ENCODE results near the gene TRIM29.

The TRIM29 gene

GRCh38 chr11:120086651-120087050 lies 51.3 kb downstream of the TRIM29 start:
- peaks cover 15% of the 10 kb centered on the region for H3K27me3 ChIP-seq (ENCODE audit: insufficient read depth, low read length)
- H3K36me3 ChIP-seq (ENCODE audit: insufficient read depth, low read length) = no peaks in the 10 kb centered on the region
- peaks cover 18% of the 10 kb centered on the region for H3K4me1 ChIP-seq (ENCODE audit: insufficient read depth, low read length)
- no peak overlapping the region for H3K4me3 ChIP-seq (ENCODE audit: low read length)
- no peak overlapping the region for H2AFZ ChIP-seq (ENCODE audit: low read depth, low read length)
- no peaks in the 10 kb centered on the region for H3K9me3 ChIP-seq (ENCODE audit: low read length)

- no peak overlapping the region for H2AFZ ChIP-seq (ENCODE audit: low read depth, low read length)
- H3K27me3 ChIP-seq (ENCODE audit: insufficient read depth, low read length) = peaks cover 3% of the 10 kb centered on the region
- H3K4me3 ChIP-seq (ENCODE audit: low read length) = no peak overlapping the region
Observed at GRCh38 chr11:120079750-120080610, 57.9 kb downstream of the TRIM29 start.

GRCh38 chr11:120078397-120078796 lies 59.5 kb downstream of the TRIM29 start:
- H3K4me1 ChIP-seq (ENCODE audit: insufficient read depth, low read length) = no peaks in the 10 kb centered on the region
- no peak overlapping the region for H2AFZ ChIP-seq (ENCODE audit: low read depth, low read length)
- no peaks in the 10 kb centered on the region for H3K36me3 ChIP-seq (ENCODE audit: insufficient read depth, low read length)
- peaks cover 3% of the 10 kb centered on the region for H3K27me3 ChIP-seq (ENCODE audit: insufficient read depth, low read length)
- no peak overlapping the region for H3K4me3 ChIP-seq (ENCODE audit: low read length)
- H3K9me3 ChIP-seq (ENCODE audit: low read length) = peaks cover 2% of the 10 kb centered on the region

More at GRCh38 chr11:120079750-120080610, 57.9 kb downstream of the TRIM29 start:
- H3K9me3 ChIP-seq (ENCODE audit: low read length) = peaks cover 2% of the 10 kb centered on the region
- H3K4me1 ChIP-seq (ENCODE audit: insufficient read depth, low read length) = no peaks in the 10 kb centered on the region
- H3K36me3 ChIP-seq (ENCODE audit: insufficient read depth, low read length) = no peaks in the 10 kb centered on the region

- Histone ChIP-seq H2AFZ (ENCODE audit: low read depth, low read length) (no peak overlapping the region), H3K4me1 (ENCODE audit: insufficient read depth, low read length) (no peaks in the 10 kb centered on the region), H3K9me3 (ENCODE audit: low read length) (no peaks in the 10 kb centered on the region), H3K4me3 (ENCODE audit: low read length) (no peak overlapping the region), H3K36me3 (ENCODE audit: insufficient read depth, low read length) (no peaks in the 10 kb centered on the region), H3K27me3 (ENCODE audit: insufficient read depth, low read length) (peaks cover 7% of the 10 kb centered on the region)
Observed at GRCh38 chr11:120074076-120074475, 63.8 kb downstream of the TRIM29 start.

- Histone ChIP-seq H3K36me3 (ENCODE audit: insufficient read depth, low read length) (no peaks in the 10 kb centered on the region), H2AFZ (ENCODE audit: low read depth, low read length) (no peak overlapping the region), H3K4me1 (ENCODE audit: insufficient read depth, low read length) (no peaks in the 10 kb centered on the region), H3K4me3 (ENCODE audit: low read length) (no peak overlapping the region), H3K27me3 (ENCODE audit: insufficient read depth, low read length) (peaks cover 9% of the 10 kb centered on the region), H3K9me3 (ENCODE audit: low read length) (no peaks in the 10 kb centered on the region)
Observed at GRCh38 chr11:120073196-120073595, 64.7 kb downstream of the TRIM29 start.

GRCh38 chr11:120068114-120068573 lies 69.8 kb downstream of the TRIM29 start:
- Histone ChIP-seq H2AFZ (ENCODE audit: low read depth, low read length) (no peak overlapping the region), H3K36me3 (ENCODE audit: insufficient read depth, low read length) (no peaks in the 10 kb centered on the region), H3K4me3 (ENCODE audit: low read length) (no peak overlapping the region), H3K9me3 (ENCODE audit: low read length) (no peaks in the 10 kb centered on the region), H3K4me1 (ENCODE audit: insufficient read depth, low read length) (no peaks in the 10 kb centered on the region), H3K27me3 (ENCODE audit: insufficient read depth, low read length) (peaks cover 22% of the 10 kb centered on the region)

- H3K36me3 ChIP-seq (ENCODE audit: insufficient read depth, low read length) = no peaks in the 10 kb centered on the region
- H3K4me1 ChIP-seq (ENCODE audit: insufficient read depth, low read length) = peaks cover under 1% of the 10 kb centered on the region
- H2AFZ ChIP-seq (ENCODE audit: low read depth, low read length) = no peak overlapping the region
- no peak overlapping the region for H3K4me3 ChIP-seq (ENCODE audit: low read length)
- peaks cover 24% of the 10 kb centered on the region for H3K27me3 ChIP-seq (ENCODE audit: insufficient read depth, low read length)
- no peaks in the 10 kb centered on the region for H3K9me3 ChIP-seq (ENCODE audit: low read length)
Observed at GRCh38 chr11:120067438-120068113, 70.3 kb downstream of the TRIM29 start.

- Histone ChIP-seq H3K9me3 (ENCODE audit: low read length) (no peaks in the 10 kb centered on the region), H2AFZ (ENCODE audit: low read depth, low read length) (no peak overlapping the region), H3K27me3 (ENCODE audit: insufficient read depth, low read length) (peaks cover 24% of the 10 kb centered on the region), H3K4me3 (ENCODE audit: low read length) (no peak overlapping the region), H3K4me1 (ENCODE audit: insufficient read depth, low read length) (peaks cover 7% of the 10 kb centered on the region), H3K36me3 (ENCODE audit: insufficient read depth, low read length) (no peaks in the 10 kb centered on the region)
Observed at GRCh38 chr11:120066738-120067437, 71.0 kb downstream of the TRIM29 start.

GRCh38 chr11:120065876-120066275 lies 72.0 kb downstream of the TRIM29 start:
- Histone ChIP-seq H3K36me3 (ENCODE audit: insufficient read depth, low read length) (no peaks in the 10 kb centered on the region), H3K27me3 (ENCODE audit: insufficient read depth, low read length) (peaks cover 24% of the 10 kb centered on the region), H2AFZ (ENCODE audit: low read depth, low read length) (no peak overlapping the region), H3K4me3 (ENCODE audit: low read length) (no peak overlapping the region), H3K9me3 (ENCODE audit: low read length) (no peaks in the 10 kb centered on the region), H3K4me1 (ENCODE audit: insufficient read depth, low read length) (peaks cover 8% of the 10 kb centered on the region)

GRCh38 chr11:120065176-120065575 lies 72.7 kb downstream of the TRIM29 start:
- peaks cover 8% of the 10 kb centered on the region for H3K4me1 ChIP-seq (ENCODE audit: insufficient read depth, low read length)
- no peaks in the 10 kb centered on the region for H3K9me3 ChIP-seq (ENCODE audit: low read length)
- H3K4me3 ChIP-seq (ENCODE audit: low read length) = no peak overlapping the region
- H3K27me3 ChIP-seq (ENCODE audit: insufficient read depth, low read length) = peaks cover 24% of the 10 kb centered on the region
- H3K36me3 ChIP-seq (ENCODE audit: insufficient read depth, low read length) = no peaks in the 10 kb centered on the region
- H2AFZ ChIP-seq (ENCODE audit: low read depth, low read length) = no peak overlapping the region

- Histone ChIP-seq H3K4me3 (ENCODE audit: low read length) (no peak overlapping the region), H3K27me3 (ENCODE audit: insufficient read depth, low read length) (peaks cover 26% of the 10 kb centered on the region), H3K4me1 (ENCODE audit: insufficient read depth, low read length) (peaks cover 8% of the 10 kb centered on the region), H2AFZ (ENCODE audit: low read depth, low read length) (no peak overlapping the region), H3K9me3 (ENCODE audit: low read length) (no peaks in the 10 kb centered on the region), H3K36me3 (ENCODE audit: insufficient read depth, low read length) (no peaks in the 10 kb centered on the region)
Observed at GRCh38 chr11:120064341-120064740, 73.6 kb downstream of the TRIM29 start.

- H2AFZ ChIP-seq (ENCODE audit: low read depth, low read length) = no peak overlapping the region
- no peaks in the 10 kb centered on the region for H3K9me3 ChIP-seq (ENCODE audit: low read length)
- no peaks in the 10 kb centered on the region for H3K36me3 ChIP-seq (ENCODE audit: insufficient read depth, low read length)
- H3K27me3 ChIP-seq (ENCODE audit: insufficient read depth, low read length) = peaks cover 22% of the 10 kb centered on the region
- peaks cover 8% of the 10 kb centered on the region for H3K4me1 ChIP-seq (ENCODE audit: insufficient read depth, low read length)
- no peak overlapping the region for H3K4me3 ChIP-seq (ENCODE audit: low read length)
Observed at GRCh38 chr11:120063686-120064340, 74.1 kb downstream of the TRIM29 start.
